Measurements from ENCODE around the gene FOXP1.

The FOXP1 gene

GRCh38 chr3:71583566-71584393, at the start of gene FOXP1:
Gene FOXP1, minus strand, starts transcription at chr3:71583728. Its CDS starts 385,347 bp downstream, at chr3:71198381.
- Histone ChIP-seq H3K4me1 (ENCODE audit: control insufficient read depth, insufficient read depth, low read length) (peaks cover 7% of the 10 kb centered on the region), H3K4me3 (ENCODE audit: low read depth, low read length) (peak within 1 kb of the TSS; percentile 71), H3K36me3 (ENCODE audit: control insufficient read depth, insufficient read depth, low read length) (no peaks in the 10 kb centered on the region), H3K27me3 (ENCODE audit: control insufficient read depth, insufficient read depth, low read length) (peaks cover 17% of the 10 kb centered on the region), H3K9me3 (ENCODE audit: control insufficient read depth, insufficient read depth, low read length) (no peaks in the 10 kb centered on the region), H3K9ac (ENCODE audit: low read depth, low read length) (peak within 1 kb of the TSS; percentile 57)

DNA sequence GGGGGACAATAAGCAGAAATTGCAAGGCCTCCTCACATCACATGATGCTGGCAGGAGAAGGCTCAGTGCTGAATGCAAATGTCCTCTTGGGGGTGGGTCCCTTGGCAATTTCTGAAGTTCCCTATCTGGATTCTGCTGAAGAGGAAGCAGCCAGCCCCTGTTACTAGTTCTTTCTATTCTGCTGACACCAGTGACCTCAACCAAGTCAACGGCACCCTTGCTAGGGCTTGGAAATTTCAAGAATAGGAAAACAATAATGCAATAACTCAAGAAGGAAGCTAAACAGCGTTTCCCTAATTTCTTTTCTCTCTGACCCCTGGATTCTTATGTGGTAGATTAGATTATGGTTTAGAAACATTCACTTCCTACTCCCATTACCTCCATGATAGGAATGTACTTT, 46.2 kb upstream of the FOXP1 start:
- H3K4me1 ChIP-seq (ENCODE audit: control insufficient read depth, insufficient read depth, low read length): no peaks in the 10 kb centered on the region
- no peaks in the 10 kb centered on the region for H3K36me3 ChIP-seq (ENCODE audit: control insufficient read depth, insufficient read depth, low read length)
- H3K9me3 ChIP-seq (ENCODE audit: control insufficient read depth, insufficient read depth, low read length): no peaks in the 10 kb centered on the region
- no peaks in the 10 kb centered on the region for H3K27me3 ChIP-seq (ENCODE audit: control insufficient read depth, insufficient read depth, low read length)
- H3K4me3 ChIP-seq (ENCODE audit: low read depth, low read length): no peak overlapping the region
- H3K9ac ChIP-seq (ENCODE audit: low read depth, low read length): no peak overlapping the region

DNA sequence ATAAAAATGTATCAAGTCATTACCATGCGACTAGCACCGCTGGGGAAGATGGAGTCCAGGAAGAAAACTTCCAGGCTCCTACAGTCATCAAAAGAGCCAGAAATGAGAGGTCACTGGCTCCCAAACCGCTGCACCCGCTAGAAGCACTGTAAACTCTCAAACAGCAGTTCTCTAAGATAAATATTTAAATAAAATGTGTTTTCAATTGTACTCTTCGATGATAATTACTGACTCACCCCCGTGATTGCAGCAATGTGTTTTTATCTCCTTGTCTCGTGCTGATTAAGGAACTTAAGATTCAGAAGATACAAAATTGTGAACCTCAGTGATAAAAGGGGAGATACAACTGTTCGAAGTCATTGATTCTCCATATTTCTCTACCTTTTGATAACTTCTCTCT, 45.8 kb upstream of the FOXP1 start:
- Histone ChIP-seq H3K36me3 (ENCODE audit: control insufficient read depth, insufficient read depth, low read length) (no peaks in the 10 kb centered on the region), H3K4me1 (ENCODE audit: control insufficient read depth, insufficient read depth, low read length) (no peaks in the 10 kb centered on the region), H3K27me3 (ENCODE audit: control insufficient read depth, insufficient read depth, low read length) (no peaks in the 10 kb centered on the region), H3K9me3 (ENCODE audit: control insufficient read depth, insufficient read depth, low read length) (no peaks in the 10 kb centered on the region), H3K4me3 (ENCODE audit: low read depth, low read length) (no peak overlapping the region), H3K9ac (ENCODE audit: low read depth, low read length) (no peak overlapping the region)

GRCh38 chr3:71628522-71628921, 45.0 kb upstream of the FOXP1 start:
- H3K9me3 ChIP-seq (ENCODE audit: control insufficient read depth, insufficient read depth, low read length): no peaks in the 10 kb centered on the region
- H3K36me3 ChIP-seq (ENCODE audit: control insufficient read depth, insufficient read depth, low read length): no peaks in the 10 kb centered on the region
- no peaks in the 10 kb centered on the region for H3K27me3 ChIP-seq (ENCODE audit: control insufficient read depth, insufficient read depth, low read length)
- no peak overlapping the region for H3K9ac ChIP-seq (ENCODE audit: low read depth, low read length)
- H3K4me1 ChIP-seq (ENCODE audit: control insufficient read depth, insufficient read depth, low read length): no peaks in the 10 kb centered on the region
- H3K4me3 ChIP-seq (ENCODE audit: low read depth, low read length): no peak overlapping the region

DNA sequence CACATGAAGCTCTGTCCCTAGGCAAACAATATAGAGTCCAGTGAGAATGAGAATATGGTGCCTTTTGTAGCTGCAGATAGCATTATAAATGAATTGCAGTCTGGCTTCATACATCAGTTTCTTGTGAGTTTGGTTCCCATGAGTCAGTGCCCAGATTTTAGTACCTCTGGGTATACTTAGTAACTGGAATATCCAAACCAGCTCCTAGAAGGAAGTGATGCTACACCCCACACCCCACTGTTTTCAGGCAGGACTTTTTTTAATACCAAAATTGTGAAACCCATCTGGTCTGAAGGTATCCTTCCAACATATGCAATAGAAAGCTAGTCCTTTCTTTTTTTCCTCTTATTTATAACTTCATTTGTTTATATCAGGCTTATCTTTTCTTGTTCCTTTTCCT, 42.1 kb upstream of the FOXP1 start:
- Histone ChIP-seq H3K27me3 (ENCODE audit: control insufficient read depth, insufficient read depth, low read length) (no peaks in the 10 kb centered on the region), H3K4me3 (ENCODE audit: low read depth, low read length) (no peak overlapping the region), H3K4me1 (ENCODE audit: control insufficient read depth, insufficient read depth, low read length) (no peaks in the 10 kb centered on the region), H3K9me3 (ENCODE audit: control insufficient read depth, insufficient read depth, low read length) (no peaks in the 10 kb centered on the region), H3K36me3 (ENCODE audit: control insufficient read depth, insufficient read depth, low read length) (no peaks in the 10 kb centered on the region), H3K9ac (ENCODE audit: low read depth, low read length) (no peak overlapping the region)

DNA sequence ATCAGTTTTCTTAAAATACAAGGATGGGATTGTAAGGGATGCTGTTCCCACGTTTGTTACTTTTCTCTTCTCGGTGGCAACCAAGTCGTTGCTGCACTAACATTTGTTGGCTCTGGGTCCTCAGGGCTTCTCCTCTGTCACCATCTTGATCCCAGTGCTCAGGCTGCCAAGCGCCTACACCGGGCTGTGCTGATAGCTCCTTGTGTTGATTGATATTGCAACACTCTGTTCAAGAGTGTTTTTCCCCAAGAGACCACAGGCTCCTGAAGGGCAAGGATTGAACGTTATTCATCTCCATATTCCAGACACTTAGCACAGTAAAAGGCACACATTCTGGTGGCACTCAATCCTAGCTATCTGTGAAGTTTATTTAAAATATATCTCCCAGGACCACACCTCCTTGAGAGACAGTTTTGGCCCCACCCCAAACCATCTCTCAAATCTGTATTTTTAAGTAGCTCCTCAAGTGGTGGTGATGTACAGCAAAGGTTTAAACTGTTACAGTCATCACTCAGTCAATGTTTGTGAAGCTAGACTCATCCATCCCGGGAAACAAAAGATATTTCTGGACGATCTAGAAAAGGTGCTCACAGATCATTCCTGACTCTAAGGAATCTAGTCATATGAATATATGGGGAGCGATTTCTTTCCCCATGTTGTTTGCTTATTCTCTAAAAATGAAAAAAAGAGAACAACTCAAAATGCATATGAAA, 38.5 kb upstream of the FOXP1 start:
- no peak overlapping the region for H3K4me3 ChIP-seq (ENCODE audit: low read depth, low read length)
- H3K9ac ChIP-seq (ENCODE audit: low read depth, low read length): no peak overlapping the region
- no peaks in the 10 kb centered on the region for H3K9me3 ChIP-seq (ENCODE audit: control insufficient read depth, insufficient read depth, low read length)
- H3K27me3 ChIP-seq (ENCODE audit: control insufficient read depth, insufficient read depth, low read length): no peaks in the 10 kb centered on the region
- no peaks in the 10 kb centered on the region for H3K36me3 ChIP-seq (ENCODE audit: control insufficient read depth, insufficient read depth, low read length)
- H3K4me1 ChIP-seq (ENCODE audit: control insufficient read depth, insufficient read depth, low read length): no peaks in the 10 kb centered on the region

DNA sequence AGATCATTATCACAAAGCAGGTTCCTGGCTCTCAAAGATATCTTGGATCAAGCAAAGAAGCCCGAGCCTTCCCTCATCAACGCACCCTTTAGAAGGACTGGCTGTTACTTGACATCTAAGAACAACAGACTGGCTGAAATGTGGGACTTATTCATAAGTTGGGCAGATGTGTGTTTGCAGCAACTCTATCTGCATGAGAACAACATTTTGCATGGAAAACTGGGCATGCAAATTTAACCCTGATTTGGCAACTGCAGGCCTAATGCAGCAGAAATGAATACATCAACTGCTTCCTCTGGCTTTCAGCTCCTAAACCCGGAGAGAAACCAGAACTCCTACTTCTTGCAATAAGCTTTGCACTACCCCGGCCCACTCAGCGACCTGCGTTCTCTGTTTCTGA, 35.0 kb upstream of the FOXP1 start:
- no peaks in the 10 kb centered on the region for H3K9me3 ChIP-seq (ENCODE audit: control insufficient read depth, insufficient read depth, low read length)
- no peaks in the 10 kb centered on the region for H3K36me3 ChIP-seq (ENCODE audit: control insufficient read depth, insufficient read depth, low read length)
- H3K27me3 ChIP-seq (ENCODE audit: control insufficient read depth, insufficient read depth, low read length): no peaks in the 10 kb centered on the region
- H3K4me3 ChIP-seq (ENCODE audit: low read depth, low read length): no peak overlapping the region
- H3K4me1 ChIP-seq (ENCODE audit: control insufficient read depth, insufficient read depth, low read length): no peaks in the 10 kb centered on the region
- no peak overlapping the region for H3K9ac ChIP-seq (ENCODE audit: low read depth, low read length)

- H3K9ac ChIP-seq (ENCODE audit: low read depth, low read length): no peak overlapping the region
- H3K4me3 ChIP-seq (ENCODE audit: low read depth, low read length): no peak overlapping the region
- no peaks in the 10 kb centered on the region for H3K9me3 ChIP-seq (ENCODE audit: control insufficient read depth, insufficient read depth, low read length)
- H3K36me3 ChIP-seq (ENCODE audit: control insufficient read depth, insufficient read depth, low read length): no peaks in the 10 kb centered on the region
- no peaks in the 10 kb centered on the region for H3K4me1 ChIP-seq (ENCODE audit: control insufficient read depth, insufficient read depth, low read length)
- no peaks in the 10 kb centered on the region for H3K27me3 ChIP-seq (ENCODE audit: control insufficient read depth, insufficient read depth, low read length)
Measured at GRCh38 chr3:71616571-71617021, 33.1 kb upstream of the FOXP1 start.

DNA sequence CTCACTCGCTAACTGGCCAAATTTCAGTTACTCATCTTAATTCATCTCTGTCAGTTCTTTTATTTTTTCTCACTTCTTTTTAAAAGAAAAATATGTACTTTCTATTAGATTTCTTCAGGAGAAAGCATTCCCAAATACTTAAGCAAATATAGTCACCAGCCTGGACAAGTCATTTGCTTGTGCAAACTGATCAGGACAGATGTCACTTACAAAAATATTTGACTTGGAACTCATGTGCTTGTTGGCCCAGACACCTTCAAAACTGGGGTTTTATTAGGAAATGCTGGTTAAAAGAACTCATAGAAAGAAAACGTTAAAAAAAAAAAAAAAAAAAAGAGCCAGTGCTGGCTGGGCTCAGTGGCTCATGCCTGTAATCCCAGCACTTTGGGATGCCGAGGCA, 31.3 kb upstream of the FOXP1 start:
- Histone ChIP-seq H3K4me3 (ENCODE audit: low read depth, low read length) (no peak overlapping the region), H3K36me3 (ENCODE audit: control insufficient read depth, insufficient read depth, low read length) (no peaks in the 10 kb centered on the region), H3K27me3 (ENCODE audit: control insufficient read depth, insufficient read depth, low read length) (no peaks in the 10 kb centered on the region), H3K9me3 (ENCODE audit: control insufficient read depth, insufficient read depth, low read length) (no peaks in the 10 kb centered on the region), H3K9ac (ENCODE audit: low read depth, low read length) (no peak overlapping the region), H3K4me1 (ENCODE audit: control insufficient read depth, insufficient read depth, low read length) (no peaks in the 10 kb centered on the region)

DNA sequence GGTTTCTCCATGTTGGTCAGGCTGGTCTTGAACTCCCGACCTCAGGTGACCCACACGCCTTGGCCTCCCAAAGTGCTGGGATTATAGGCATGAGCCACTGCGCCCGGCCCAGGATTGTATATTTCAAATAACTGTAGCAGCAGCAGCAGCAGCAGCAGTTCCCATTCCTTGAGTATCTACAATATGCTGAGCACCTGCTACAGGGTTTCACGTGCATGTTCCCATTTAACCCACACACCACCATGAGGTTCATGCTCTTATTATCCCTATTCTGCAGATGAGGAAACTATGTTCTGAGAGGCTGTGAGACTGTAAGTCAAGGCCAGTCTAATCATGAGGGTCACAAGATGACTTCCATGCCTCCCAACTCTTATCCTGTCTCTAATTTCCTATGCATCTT, 30.9 kb upstream of the FOXP1 start:
- H3K9me3 ChIP-seq (ENCODE audit: control insufficient read depth, insufficient read depth, low read length): no peaks in the 10 kb centered on the region
- no peaks in the 10 kb centered on the region for H3K4me1 ChIP-seq (ENCODE audit: control insufficient read depth, insufficient read depth, low read length)
- no peak overlapping the region for H3K4me3 ChIP-seq (ENCODE audit: low read depth, low read length)
- no peaks in the 10 kb centered on the region for H3K27me3 ChIP-seq (ENCODE audit: control insufficient read depth, insufficient read depth, low read length)
- H3K36me3 ChIP-seq (ENCODE audit: control insufficient read depth, insufficient read depth, low read length): no peaks in the 10 kb centered on the region
- no peak overlapping the region for H3K9ac ChIP-seq (ENCODE audit: low read depth, low read length)

- Histone ChIP-seq H3K4me1 (ENCODE audit: control insufficient read depth, insufficient read depth, low read length) (no peaks in the 10 kb centered on the region), H3K9ac (ENCODE audit: low read depth, low read length) (no peak overlapping the region), H3K9me3 (ENCODE audit: control insufficient read depth, insufficient read depth, low read length) (no peaks in the 10 kb centered on the region), H3K27me3 (ENCODE audit: control insufficient read depth, insufficient read depth, low read length) (no peaks in the 10 kb centered on the region), H3K36me3 (ENCODE audit: control insufficient read depth, insufficient read depth, low read length) (no peaks in the 10 kb centered on the region), H3K4me3 (ENCODE audit: low read depth, low read length) (no peak overlapping the region)
Measured at GRCh38 chr3:71611099-71611498, 27.6 kb upstream of the FOXP1 start.

- Histone ChIP-seq H3K36me3 (ENCODE audit: control insufficient read depth, insufficient read depth, low read length) (no peaks in the 10 kb centered on the region), H3K9ac (ENCODE audit: low read depth, low read length) (no peak overlapping the region), H3K9me3 (ENCODE audit: control insufficient read depth, insufficient read depth, low read length) (no peaks in the 10 kb centered on the region), H3K27me3 (ENCODE audit: control insufficient read depth, insufficient read depth, low read length) (no peaks in the 10 kb centered on the region), H3K4me1 (ENCODE audit: control insufficient read depth, insufficient read depth, low read length) (no peaks in the 10 kb centered on the region), H3K4me3 (ENCODE audit: low read depth, low read length) (no peak overlapping the region)
Measured at GRCh38 chr3:71607364-71607763, 23.8 kb upstream of the FOXP1 start.

Data from iPS-15b (cell line).